Measurements from ENCODE around the gene ADPRH.
A peak's percentile ranks its signal among the peaks of the same experiment; 100 is the strongest.

Gene ADPRH

GRCh38 chr3:119598410-119599098 is 19.3 kb downstream of the ADPRH start:
- in situ Hi-C loops (cut with MboI; ENCODE audit: low pct_unique_long_range_greater_than_20kb, low sequenced_read_pairs, unreplicated experiment) = no loop called here
- TF ChIP-seq CTCF (IDR thresholded peaks at IDR 0.05; ENCODE audit: extremely low read depth, insufficient read depth, missing control alignments) = no peak
- DNase-seq (ENCODE audit: low spot score) = peak; percentile 54

- in situ Hi-C loops (cut with MboI; ENCODE audit: low pct_unique_long_range_greater_than_20kb, low sequenced_read_pairs, unreplicated experiment) = no loop called here
- TF ChIP-seq CTCF (IDR thresholded peaks at IDR 0.05; ENCODE audit: extremely low read depth, insufficient read depth, missing control alignments) = no peak
- no peak for DNase-seq (ENCODE audit: low spot score)
Observed at GRCh38 chr3:119599558-119600174, 20.4 kb downstream of the ADPRH start.

- peak; percentile 46 for DNase-seq (ENCODE audit: low spot score)
Observed at GRCh38 chr3:119600732-119601131, 21.4 kb downstream of the ADPRH start.

GRCh38 chr3:119601154-119601553 is 21.9 kb downstream of the ADPRH start:
- no peak for TF ChIP-seq CTCF (IDR thresholded peaks at IDR 0.05; ENCODE audit: extremely low read depth, insufficient read depth, missing control alignments)
- in situ Hi-C loops (cut with MboI; ENCODE audit: low pct_unique_long_range_greater_than_20kb, low sequenced_read_pairs, unreplicated experiment) = no loop called here
- DNase-seq (ENCODE audit: low spot score) = no peak

More at GRCh38 chr3:119600732-119601131, 21.4 kb downstream of the ADPRH start:
- TF ChIP-seq CTCF (IDR thresholded peaks at IDR 0.05; ENCODE audit: extremely low read depth, insufficient read depth, missing control alignments) = peak; percentile 88
- in situ Hi-C loops (cut with MboI; ENCODE audit: low pct_unique_long_range_greater_than_20kb, low sequenced_read_pairs, unreplicated experiment) = no loop called here

- in situ Hi-C loops (cut with MboI; ENCODE audit: low pct_unique_long_range_greater_than_20kb, low sequenced_read_pairs, unreplicated experiment) = no loop called here
- DNase-seq (ENCODE audit: low spot score) = no peak
- no peak for TF ChIP-seq CTCF (IDR thresholded peaks at IDR 0.05; ENCODE audit: extremely low read depth, insufficient read depth, missing control alignments)
Observed at GRCh38 chr3:119602676-119603075, 23.4 kb downstream of the ADPRH start.

- in situ Hi-C loops (cut with MboI; ENCODE audit: low pct_unique_long_range_greater_than_20kb, low sequenced_read_pairs, unreplicated experiment) = no loop called here
- no peak for DNase-seq (ENCODE audit: low spot score)
Observed at GRCh38 chr3:119604878-119605277, 25.6 kb downstream of the ADPRH start.

More at GRCh38 chr3:119604878-119605277, 25.6 kb downstream of the ADPRH start:
- TF ChIP-seq CTCF (IDR thresholded peaks at IDR 0.05; ENCODE audit: extremely low read depth, insufficient read depth, missing control alignments) = no peak
